ENCODE data around the gene RHPN2. TPM values are rescaled to one million over a fixed set of nuclear protein-coding genes. Genes with fewer than 3 reads are reported as not detected.
A peak's percentile ranks its signal among the peaks of the same experiment; 100 is the strongest.

RHPN2 gene
- total RNA-seq = 3.0 TPM
- long read RNA-seq, partial matches to known transcripts = 0 of 1 reads
- long read RNA-seq, other reads (novel, unspliced or antisense) = 0 of 1 reads

DNA sequence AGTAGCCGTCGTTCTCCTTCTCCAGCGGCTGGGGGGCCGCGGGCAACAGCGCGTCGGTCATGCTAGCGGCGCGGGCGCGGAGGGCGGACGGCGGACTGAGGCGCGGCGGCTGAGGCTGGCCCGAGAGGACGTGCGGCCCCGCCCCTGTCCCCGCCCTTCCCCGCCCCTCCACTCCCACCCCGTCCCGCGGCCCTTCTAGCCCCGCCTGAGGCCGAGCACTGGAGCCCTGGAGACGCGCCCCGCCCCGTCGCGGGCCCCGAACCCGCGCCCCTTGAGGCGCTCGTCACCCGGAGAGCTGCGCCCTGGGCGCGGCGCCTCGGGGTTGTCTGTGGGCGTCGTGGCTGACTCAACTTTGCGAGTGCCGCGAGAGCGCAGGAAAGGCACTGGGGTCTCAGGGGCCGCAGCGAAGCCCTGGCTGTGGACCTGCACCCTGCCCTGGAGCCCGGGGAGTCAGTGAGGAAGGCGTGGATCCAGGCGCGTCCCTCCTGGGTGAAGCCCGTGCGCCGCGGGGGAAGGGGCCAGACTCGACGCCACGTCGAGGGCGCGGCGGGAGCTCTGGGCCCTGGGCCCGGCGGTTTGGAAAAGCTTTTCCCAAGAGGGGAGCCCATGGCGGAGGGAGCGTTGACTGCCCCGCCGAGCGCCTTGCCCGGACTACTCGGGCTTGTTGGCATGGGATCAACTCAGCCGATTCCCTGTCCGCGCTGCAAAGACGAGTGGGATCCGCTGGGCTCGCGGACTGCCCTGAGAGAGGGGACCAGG is at the start of gene RHPN2:
TSS of gene RHPN2 (minus strand) at position 97 of the 759 bp plus-strand sequence. CDS start at position 61, 36 bp downstream.
- ATAC-seq (peak; percentile 96), DNase-seq (ENCODE audit: missing footprints) (peak; percentile 79)
- intact Hi-C loops (cut with DNase I) = no loop called here

DNA sequence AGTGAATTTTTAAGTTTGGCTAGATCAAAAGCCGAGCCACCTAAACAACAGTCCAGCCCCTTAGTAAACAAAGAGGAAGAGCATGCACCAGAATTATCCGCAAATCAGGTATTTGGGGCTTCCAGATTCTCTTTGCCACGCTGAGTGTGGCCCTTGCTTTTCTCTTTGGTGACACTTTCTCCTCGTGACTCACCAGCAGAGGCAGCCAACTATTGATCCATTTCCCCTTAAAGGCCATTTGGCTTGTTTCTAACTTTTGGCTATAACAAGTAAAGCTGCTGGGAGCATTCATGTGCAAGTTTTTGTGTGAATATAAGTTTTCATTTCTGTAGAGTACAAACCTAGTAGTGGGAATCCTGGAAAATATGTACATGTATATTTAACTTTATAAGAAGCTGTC is 49.6 kb upstream of the RHPN2 start:
- DNase-seq (ENCODE audit: missing footprints) (no peak), ATAC-seq (no peak)
- intact Hi-C loops (cut with DNase I) = no loop called here

- ATAC-seq (no peak), DNase-seq (ENCODE audit: missing footprints) (no peak)
- intact Hi-C loops (cut with DNase I) = no loop called here
These were observed 46.9 kb upstream of the RHPN2 start for GRCh38 chr19:33111587-33111986.

DNA sequence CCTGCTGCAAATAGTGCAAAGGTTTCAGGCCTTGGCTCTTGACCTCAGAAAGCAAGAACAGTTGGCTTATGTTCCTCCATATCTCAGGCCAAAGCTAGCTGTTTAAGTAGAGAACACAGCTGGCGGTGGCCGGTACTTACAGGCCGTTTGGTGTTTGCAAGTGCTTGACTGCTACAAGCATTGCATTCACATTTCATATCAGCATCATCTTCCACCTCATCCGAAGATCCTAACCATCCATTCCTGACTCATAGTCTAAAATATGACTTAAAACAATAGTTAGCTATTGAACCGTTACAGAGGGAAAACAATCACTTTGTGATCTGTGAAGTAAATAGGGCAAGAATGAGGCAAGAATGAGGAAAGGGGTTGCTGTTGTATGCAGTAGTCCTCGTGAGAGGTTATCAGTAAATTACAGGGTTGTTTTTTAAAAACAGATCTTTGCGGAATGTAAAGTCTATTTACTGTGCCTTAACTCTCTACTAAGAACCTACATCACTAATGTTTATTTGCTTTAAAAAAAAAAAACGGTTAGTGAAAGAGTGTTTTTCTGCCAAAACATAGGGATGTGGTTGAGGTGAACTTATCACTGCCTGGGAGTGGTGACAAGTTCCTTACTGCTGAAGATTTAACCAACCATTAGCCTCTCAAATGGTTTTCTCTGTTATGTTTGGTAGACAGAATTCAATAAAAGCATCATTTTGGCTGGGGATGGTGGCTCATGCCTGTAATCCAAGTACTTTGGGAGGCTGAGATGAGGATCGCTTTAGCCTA is 45.6 kb upstream of the RHPN2 start:
- no peak for DNase-seq (ENCODE audit: missing footprints)
- intact Hi-C loops (cut with DNase I) = no loop called here
- ATAC-seq = no peak

DNA sequence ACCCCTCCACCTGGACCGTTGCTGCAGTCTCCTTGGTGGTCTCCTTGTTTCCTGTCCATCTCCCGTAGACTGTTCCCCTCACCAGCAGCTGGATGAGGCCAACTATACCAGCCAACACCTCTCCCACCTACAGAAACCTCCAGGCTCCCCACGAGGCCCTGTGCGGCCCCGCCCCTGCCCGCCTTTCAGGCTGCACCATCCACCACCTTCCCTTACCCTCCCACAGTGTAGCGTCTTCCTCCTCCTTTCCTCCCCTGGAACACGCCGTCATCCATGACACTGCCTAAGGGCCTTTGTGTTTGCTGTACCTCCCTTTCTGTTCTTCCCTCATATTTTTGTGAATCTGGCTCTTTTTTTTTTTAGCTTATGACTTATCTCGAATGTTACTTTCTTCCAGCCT is 43.5 kb upstream of the RHPN2 start:
- intact Hi-C loops (cut with DNase I) = no loop called here
- no peak for ATAC-seq
- DNase-seq (ENCODE audit: missing footprints) = no peak

GRCh38 chr19:33102893-33103292 is 38.2 kb upstream of the RHPN2 start:
- ATAC-seq (no peak), DNase-seq (ENCODE audit: missing footprints) (no peak)
- intact Hi-C loops (cut with DNase I) = no loop called here

- no peak for ATAC-seq
These were observed 36.4 kb upstream of the RHPN2 start for GRCh38 chr19:33100894-33101644.

DNA sequence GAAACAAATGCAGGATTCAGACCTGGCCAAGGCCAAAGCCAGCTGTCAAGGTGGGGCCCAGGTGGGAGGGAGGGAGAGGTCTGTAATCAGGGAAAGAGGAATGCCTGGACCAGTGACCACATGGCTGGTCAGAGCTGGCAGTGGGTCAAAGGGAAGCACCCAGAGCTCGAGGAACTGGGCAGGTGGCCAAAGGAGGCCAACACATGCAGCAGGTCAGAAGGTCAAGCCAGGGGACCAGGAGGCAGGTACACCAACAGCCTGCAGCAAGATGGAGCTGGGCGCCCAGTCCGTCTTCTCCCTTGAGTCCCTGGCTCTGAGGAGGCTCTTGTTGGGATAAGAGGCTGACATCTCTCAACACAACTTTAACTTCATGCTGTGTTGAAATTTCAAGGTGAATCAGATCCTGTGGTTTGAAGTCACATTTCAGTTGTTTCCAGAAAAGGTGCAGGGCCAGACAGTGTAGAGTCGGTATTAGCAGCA is 33.4 kb upstream of the RHPN2 start:
- intact Hi-C loops (cut with DNase I) = no loop called here
- ATAC-seq = no peak
- no peak for DNase-seq (ENCODE audit: missing footprints)

More at GRCh38 chr19:33100894-33101644, 36.4 kb upstream of the RHPN2 start:
- intact Hi-C loops (cut with DNase I) = no loop called here
- no peak for DNase-seq (ENCODE audit: missing footprints)

DNA sequence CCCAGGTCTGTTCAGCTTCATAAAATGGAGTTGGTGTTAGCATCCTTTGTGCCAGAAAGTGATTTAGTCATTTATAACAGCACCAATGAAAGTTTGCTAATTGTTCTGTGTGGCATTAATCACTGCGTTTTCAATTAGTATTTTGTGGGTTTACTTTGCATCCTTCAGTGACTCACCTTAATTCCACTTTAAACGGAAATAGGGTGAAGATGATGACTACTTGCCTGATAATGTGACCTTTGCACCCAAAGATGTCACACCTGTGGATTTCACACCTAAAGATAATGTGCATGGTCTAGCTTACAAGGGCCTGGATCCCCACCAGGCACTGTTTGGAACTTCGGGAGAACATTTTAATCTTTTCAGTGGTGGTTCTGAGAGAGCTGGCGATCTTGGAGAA is 31.3 kb upstream of the RHPN2 start:
- ATAC-seq (no peak), DNase-seq (ENCODE audit: missing footprints) (no peak)
- intact Hi-C loops (cut with DNase I) = no loop called here

GRCh38 chr19:33094436-33095067 is 29.9 kb upstream of the RHPN2 start:
- ATAC-seq (no peak), DNase-seq (ENCODE audit: missing footprints) (no peak)
- intact Hi-C loops (cut with DNase I) = no loop called here

GRCh38 chr19:33093420-33094210 is 28.9 kb upstream of the RHPN2 start:
- DNase-seq (ENCODE audit: missing footprints) (no peak), ATAC-seq (no peak)
- intact Hi-C loops (cut with DNase I) = no loop called here

- DNase-seq (ENCODE audit: missing footprints) (no peak), ATAC-seq (no peak)
- intact Hi-C loops (cut with DNase I) = no loop called here
These were observed 25.5 kb upstream of the RHPN2 start for GRCh38 chr19:33090179-33090578.

GRCh38 chr19:33089010-33089409 is 24.3 kb upstream of the RHPN2 start:
- no peak for ATAC-seq
- intact Hi-C loops (cut with DNase I) = no loop called here
- no peak for DNase-seq (ENCODE audit: missing footprints)

GRCh38 chr19:33086955-33087354 is 22.3 kb upstream of the RHPN2 start:
- ATAC-seq (no peak), DNase-seq (ENCODE audit: missing footprints) (no peak)
- intact Hi-C loops (cut with DNase I) = no loop called here

DNA sequence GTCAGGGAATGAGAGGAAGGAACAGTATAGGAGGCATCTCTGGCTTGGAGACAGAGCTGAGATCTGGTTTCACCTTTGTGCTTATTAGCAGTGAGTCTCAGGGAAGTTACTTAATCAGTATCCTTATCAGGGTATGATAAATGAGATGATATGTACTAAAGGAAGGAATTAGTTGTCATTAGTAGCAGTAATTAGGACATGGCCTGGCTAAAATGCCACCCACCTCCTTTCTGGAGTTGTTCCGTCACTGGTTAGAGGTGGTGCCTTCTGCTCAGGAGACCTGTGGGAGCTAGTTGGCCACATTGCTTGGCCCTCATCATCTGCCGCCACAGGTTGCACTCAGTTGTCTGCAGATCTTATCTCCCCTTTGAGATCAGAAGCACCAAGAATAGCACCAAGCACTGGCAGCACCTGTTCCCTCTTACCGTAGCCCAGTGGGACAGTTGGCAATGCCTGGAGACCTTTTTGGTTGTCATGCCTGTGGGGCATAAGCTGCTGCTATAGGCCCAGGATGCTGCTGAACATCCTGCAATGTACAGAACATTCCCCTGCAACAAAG is 21.0 kb upstream of the RHPN2 start:
- ATAC-seq = no peak
- intact Hi-C loops (cut with DNase I) = no loop called here
- no peak for DNase-seq (ENCODE audit: missing footprints)

DNA sequence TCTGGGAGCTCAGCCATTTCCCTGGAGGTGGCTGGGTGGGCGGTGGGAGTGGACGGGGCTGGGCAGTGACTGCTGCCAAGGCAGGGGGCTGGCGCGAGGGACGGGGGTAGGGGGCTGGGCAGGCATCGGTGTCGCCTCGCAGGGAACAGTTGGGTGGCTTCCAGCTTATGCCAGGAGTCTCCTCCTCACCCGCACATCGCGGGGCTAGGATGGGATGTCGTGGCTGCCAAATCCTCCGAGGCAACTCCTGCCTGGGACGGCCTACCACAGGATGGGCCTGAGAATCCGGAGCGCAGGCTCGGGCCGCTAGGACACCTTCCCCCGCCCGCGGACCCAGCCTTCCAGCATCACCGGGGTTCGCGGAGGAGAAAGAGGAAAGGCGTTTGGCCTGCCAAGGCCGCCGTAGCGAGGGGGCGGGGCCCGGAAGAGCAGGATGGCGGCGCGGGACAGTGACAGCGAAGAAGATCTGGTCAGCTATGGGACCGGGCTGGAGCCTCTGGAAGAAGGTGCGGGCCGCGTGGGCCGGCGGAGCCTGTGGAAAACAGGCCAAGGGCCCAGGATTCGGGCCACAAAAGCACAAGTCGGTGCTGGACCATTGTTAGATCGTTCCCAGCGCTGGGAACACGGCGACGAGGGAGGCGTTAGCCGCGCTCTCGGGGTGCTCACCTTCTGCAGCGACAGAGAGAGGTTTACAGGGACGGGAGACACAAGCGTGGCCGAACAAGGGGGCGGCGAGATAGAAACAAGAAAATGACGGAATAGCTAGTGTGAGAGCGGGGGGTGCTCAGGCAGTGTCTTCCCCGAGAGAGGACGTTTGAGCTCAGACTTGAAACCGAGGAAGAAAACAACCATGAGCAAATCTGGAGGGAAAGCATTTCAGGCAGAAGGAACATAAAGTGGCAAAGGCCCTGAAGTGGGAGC is 16.3 kb upstream of the RHPN2 start, which contains the start of gene GPATCH1:
TSS of gene GPATCH1 (plus strand) at position 421 of the 921 bp plus-strand sequence. CDS start at position 434, 13 bp downstream.
- peak; percentile 96 for DNase-seq (ENCODE audit: missing footprints)
- peak; percentile 96 for ATAC-seq
- intact Hi-C loops (cut with DNase I) = loop anchor here (5.0 kb wide), 1 partner anchor 109 kb away; the partner anchor contains the start of genes CEP89 and FAAP24

- intact Hi-C loops (cut with DNase I) = no loop called here
- DNase-seq (ENCODE audit: missing footprints) (no peak), ATAC-seq (no peak)
These were observed 10.8 kb upstream of the RHPN2 start for GRCh38 chr19:33075519-33075918.

Data from Right ventricle myocardium inferior (tissue), 1 donor.